Panc1 (cell line): ENCODE data around the gene GNAZ. TPM values are rescaled to one million over a fixed set of nuclear protein-coding genes. Genes with fewer than 3 reads are reported as not detected.
"Not testable (repeated sequence)": the region's sequence is repeated elsewhere in the genome, so short reads cannot be mapped to it uniquely, and the experiment has no call there.

Source experiments
- ATAC-seq: fragments of 200-7000 bp; cut with Tn5 transposase; 2 replicates; pipeline ENCODE4 v1.9.1; 2020; ENCODE audit warnings: mild to moderate bottlenecking, moderate library complexity
- BruUV-seq: library from RNA; stranded (reverse); fragments of 400-500 nt; replicated peaks from 2 replicates; lab custom pipeline; 2021; lab: Mats Ljungman, UMichigan
- CTCF ChIA-PET: fragments of 300-600 bp; sonication (Branson Sonifier 250); formaldehyde crosslinking; loops from one replicate; lab custom pipeline; 2022; ENCODE audit warnings: antibody characterized with exemption; lab: Charles Lee
- POLR2A ChIA-PET: fragments of 300-600 bp; sonication (Branson Sonifier 250); formaldehyde crosslinking; loops from one replicate; lab custom pipeline; 2022; ENCODE audit warnings: antibody characterized with exemption; lab: Charles Lee
- DNase-seq: peaks from one replicate; pipeline ENCODE4 v3.0.0-alpha.2; 2010; ENCODE audit warnings: low read depth, low spot score
- H3K27ac ChIP-seq: 2 replicates; pipeline ENCODE4 v1.5.1; 2011; ENCODE audit warnings: mild to moderate bottlenecking, low read length, inconsistent platforms
- H3K27me3 ChIP-seq: fragments of 200-500 bp; sonication (Bioruptor generic); 2 replicates; pipeline ENCODE4 v1.6.0; 2014; ENCODE audit warnings: low read length, inconsistent platforms; ENCODE audit not compliant: control insufficient read depth, insufficient read depth
- H3K36me3 ChIP-seq: fragments of 200-500 bp; sonication (Bioruptor generic); 2 replicates; pipeline ENCODE4 v1.5.1; 2014; ENCODE audit warnings: inconsistent platforms, mild to moderate bottlenecking, low read length, moderate library complexity; ENCODE audit not compliant: control insufficient read depth, insufficient read depth
- H3K4me1 ChIP-seq: 2 replicates; pipeline ENCODE4 v1.5.1; 2011; ENCODE audit warnings: inconsistent platforms, mild to moderate bottlenecking, low read length, moderate library complexity; ENCODE audit not compliant: control insufficient read depth, insufficient read depth
- H3K4me3 ChIP-seq, 2 experiments: 2 replicates each; pipeline ENCODE4 v1.5.1; 2011 to 2012; ENCODE audit warnings: low read depth in 2 of 2, low read length in 2 of 2, mild to moderate bottlenecking in 2 of 2, inconsistent platforms in 1 of 2, moderate library complexity in 1 of 2
- H3K9me3 ChIP-seq: fragments of 200-500 bp; sonication (Bioruptor generic); 2 replicates; pipeline ENCODE4 v1.5.1; 2014; ENCODE audit warnings: low read depth, mild to moderate bottlenecking, inconsistent platforms, low read length, moderate library complexity; ENCODE audit not compliant: control insufficient read depth, insufficient read depth
- POLR2AphosphoS5 ChIP-seq: IDR thresholded peaks from 2 replicates; pipeline ENCODE4 v1.6.1; 2012; ENCODE audit warnings: mild to moderate bottlenecking, low read depth, low read length, moderate library complexity
- SIN3A ChIP-seq: IDR thresholded peaks from 2 replicates; pipeline ENCODE4 v1.6.1; 2012; ENCODE audit warnings: low read depth, mild to moderate bottlenecking, low read length, moderate library complexity, borderline replicate concordance; ENCODE audit not compliant: insufficient read depth
- TCF7L2 ChIP-seq: IDR thresholded peaks from 2 replicates; pipeline ENCODE4 v1.6.1; 2011; ENCODE audit warnings: mild to moderate bottlenecking, low read depth, low read length, inconsistent platforms
- in situ Hi-C: cut with HindIII; loops from 2 replicates; pipeline ENCODE4 v1.10.0; 2016; ENCODE audit warnings: low sequenced_read_pairs, low pct_unique_long_range_greater_than_20kb
- intact Hi-C: fragments of 100-400 bp; cut with micrococcal nuclease; formaldehyde crosslinking; loops from one replicate; pipeline ENCODE4 v1.10.0; 2022; ENCODE audit not compliant: unreplicated experiment
- total RNA-seq: library from RNA; stranded (reverse); gene quantifications from one replicate; pipeline ENCODE4 v1.2.1, GENCODE V29; 2021; ENCODE audit not compliant: unreplicated experiment
- TF ChIP-seq, protein P1 (sequence below): fragments of 450-650 bp; IDR thresholded peaks from 2 replicates; pipeline ENCODE4 v1.5.1; 2017; ENCODE audit warnings: mild to moderate bottlenecking
- TF ChIP-seq, protein P2 (sequence below), 2 experiments: IDR thresholded peaks; 2 replicates each; pipeline ENCODE4 v1.6.1; 2011 to 2012; ENCODE audit warnings: low read depth in 2 of 2, control low read depth in 1 of 2, low read length in 1 of 2, mild to moderate bottlenecking in 1 of 2, moderate library complexity in 1 of 2; ENCODE audit not compliant: insufficient read depth in 1 of 2

GNAZ gene
- total RNA-seq, 1 experiment from 2014 or later: 11.9 TPM

DNA sequence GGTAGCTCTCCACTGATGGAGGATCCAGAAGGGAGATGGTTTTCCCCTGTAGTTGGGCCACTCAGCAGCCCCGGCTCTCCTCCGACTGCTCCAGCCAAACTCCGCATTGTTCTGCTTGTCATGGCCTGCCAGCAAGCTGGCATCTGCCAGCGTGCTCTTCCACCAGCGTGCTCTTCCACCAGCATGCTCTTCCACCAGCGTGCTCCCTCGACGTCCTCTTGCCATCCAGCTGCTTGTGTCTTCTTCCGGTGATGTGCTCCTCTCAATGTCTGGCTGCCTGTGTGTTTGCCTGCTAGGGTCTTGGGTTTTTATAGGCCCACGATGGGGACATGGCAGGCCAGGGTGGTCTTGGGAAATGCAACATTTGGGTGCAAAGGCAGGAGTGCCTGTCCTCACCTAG, 43.5 kb upstream of the GNAZ start (continued):
- TF ChIP-seq SIN3A: no peak

DNA sequence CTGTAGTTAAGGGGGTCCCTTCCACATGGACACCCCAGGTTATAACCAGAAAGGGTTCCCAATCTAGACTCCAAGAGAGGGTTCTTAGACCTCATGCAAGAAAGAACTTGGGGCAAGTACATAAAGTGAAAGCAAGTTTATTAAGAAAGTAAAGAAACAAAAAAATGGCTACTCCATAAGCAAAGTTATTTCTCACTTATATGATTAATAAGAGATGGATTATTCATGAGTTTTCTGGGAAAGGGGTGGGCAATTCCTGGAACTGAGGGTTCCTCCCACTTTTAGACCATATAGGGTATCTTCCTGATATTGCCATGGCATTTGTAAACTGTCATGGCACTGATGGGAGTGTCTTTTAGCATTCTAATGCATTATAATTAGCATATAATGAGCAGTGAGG, 42.5 kb upstream of the GNAZ start:
- H3K36me3 ChIP-seq, POLR2A ChIA-PET, H3K4me1 ChIP-seq, CTCF ChIA-PET, BruUV-seq, H3K27me3 ChIP-seq, in situ Hi-C loops, DNase-seq, intact Hi-C loops, ATAC-seq, H3K9me3 ChIP-seq, H3K27ac ChIP-seq, H3K4me3 ChIP-seq: not testable (repeated sequence)

DNA sequence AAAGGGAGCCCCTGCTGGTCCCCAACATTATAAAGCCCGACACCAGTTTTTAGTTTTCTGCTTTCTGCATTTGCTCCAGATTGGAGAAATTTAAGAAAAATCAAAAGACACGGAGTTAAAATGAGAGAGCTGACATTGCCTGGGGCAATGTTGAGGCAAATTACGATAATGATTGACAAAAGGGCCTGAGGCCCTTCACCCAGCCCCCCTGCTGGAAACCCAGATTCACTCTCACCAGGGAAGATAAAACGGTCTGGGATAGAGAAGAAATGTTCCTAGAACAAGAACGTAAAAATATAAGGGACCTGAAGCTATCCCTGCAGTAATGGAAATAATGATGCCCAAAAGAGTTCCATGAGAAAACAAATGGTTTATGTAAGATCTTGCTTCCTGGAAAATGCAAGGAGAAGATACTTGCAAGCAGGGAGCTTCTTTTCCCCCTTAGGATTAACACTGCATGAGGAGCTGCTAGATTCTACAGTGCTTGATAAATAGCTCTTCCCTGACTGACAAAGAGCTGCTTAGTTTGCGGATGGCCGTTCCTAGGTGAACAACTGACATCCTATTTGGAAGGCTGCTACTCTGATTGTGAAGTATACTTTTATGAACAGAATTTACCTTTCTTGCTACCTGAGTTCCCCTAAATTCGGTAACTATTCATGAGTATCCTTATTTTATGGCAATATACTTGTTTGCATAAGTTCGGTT, 40.6 kb upstream of the GNAZ start:
- TF ChIP-seq SIN3A: no peak
- no peak for TF ChIP-seq POLR2AphosphoS5
- TF ChIP-seq, protein P1, sequence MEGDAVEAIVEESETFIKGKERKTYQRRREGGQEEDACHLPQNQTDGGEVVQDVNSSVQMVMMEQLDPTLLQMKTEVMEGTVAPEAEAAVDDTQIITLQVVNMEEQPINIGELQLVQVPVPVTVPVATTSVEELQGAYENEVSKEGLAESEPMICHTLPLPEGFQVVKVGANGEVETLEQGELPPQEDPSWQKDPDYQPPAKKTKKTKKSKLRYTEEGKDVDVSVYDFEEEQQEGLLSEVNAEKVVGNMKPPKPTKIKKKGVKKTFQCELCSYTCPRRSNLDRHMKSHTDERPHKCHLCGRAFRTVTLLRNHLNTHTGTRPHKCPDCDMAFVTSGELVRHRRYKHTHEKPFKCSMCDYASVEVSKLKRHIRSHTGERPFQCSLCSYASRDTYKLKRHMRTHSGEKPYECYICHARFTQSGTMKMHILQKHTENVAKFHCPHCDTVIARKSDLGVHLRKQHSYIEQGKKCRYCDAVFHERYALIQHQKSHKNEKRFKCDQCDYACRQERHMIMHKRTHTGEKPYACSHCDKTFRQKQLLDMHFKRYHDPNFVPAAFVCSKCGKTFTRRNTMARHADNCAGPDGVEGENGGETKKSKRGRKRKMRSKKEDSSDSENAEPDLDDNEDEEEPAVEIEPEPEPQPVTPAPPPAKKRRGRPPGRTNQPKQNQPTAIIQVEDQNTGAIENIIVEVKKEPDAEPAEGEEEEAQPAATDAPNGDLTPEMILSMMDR: no peak
- no peak for TF ChIP-seq TCF7L2
- TF ChIP-seq, protein P2, sequence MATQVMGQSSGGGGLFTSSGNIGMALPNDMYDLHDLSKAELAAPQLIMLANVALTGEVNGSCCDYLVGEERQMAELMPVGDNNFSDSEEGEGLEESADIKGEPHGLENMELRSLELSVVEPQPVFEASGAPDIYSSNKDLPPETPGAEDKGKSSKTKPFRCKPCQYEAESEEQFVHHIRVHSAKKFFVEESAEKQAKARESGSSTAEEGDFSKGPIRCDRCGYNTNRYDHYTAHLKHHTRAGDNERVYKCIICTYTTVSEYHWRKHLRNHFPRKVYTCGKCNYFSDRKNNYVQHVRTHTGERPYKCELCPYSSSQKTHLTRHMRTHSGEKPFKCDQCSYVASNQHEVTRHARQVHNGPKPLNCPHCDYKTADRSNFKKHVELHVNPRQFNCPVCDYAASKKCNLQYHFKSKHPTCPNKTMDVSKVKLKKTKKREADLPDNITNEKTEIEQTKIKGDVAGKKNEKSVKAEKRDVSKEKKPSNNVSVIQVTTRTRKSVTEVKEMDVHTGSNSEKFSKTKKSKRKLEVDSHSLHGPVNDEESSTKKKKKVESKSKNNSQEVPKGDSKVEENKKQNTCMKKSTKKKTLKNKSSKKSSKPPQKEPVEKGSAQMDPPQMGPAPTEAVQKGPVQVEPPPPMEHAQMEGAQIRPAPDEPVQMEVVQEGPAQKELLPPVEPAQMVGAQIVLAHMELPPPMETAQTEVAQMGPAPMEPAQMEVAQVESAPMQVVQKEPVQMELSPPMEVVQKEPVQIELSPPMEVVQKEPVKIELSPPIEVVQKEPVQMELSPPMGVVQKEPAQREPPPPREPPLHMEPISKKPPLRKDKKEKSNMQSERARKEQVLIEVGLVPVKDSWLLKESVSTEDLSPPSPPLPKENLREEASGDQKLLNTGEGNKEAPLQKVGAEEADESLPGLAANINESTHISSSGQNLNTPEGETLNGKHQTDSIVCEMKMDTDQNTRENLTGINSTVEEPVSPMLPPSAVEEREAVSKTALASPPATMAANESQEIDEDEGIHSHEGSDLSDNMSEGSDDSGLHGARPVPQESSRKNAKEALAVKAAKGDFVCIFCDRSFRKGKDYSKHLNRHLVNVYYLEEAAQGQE (IDR thresholded peaks at IDR 0.05; ENCODE audit: insufficient read depth in 1 of 2, low read depth in 2 of 2, low read length in 1 of 2): no peak
- intact Hi-C loops (no loop called here), in situ Hi-C loops (no loop called here)
- ChIA-PET POLR2A (interaction anchor here (0.5 kb wide), 1 partner anchor 180 kb away, joined by 7 read pairs; no protein-coding TSS in a partner anchor), CTCF (no interaction called here)
- no peaks in the 10 kb centered on the region for H3K4me1 ChIP-seq
- no peaks in the 10 kb centered on the region; the same call in 1 of the 2 replicates for H3K27me3 ChIP-seq
- no peaks in the 10 kb centered on the region for H3K9me3 ChIP-seq
- DNase-seq: no peak
- no peaks in the 10 kb centered on the region for H3K36me3 ChIP-seq
- BruUV-seq: no TSS peak
- H3K4me3 ChIP-seq: no peak overlapping the region
- ATAC-seq: no peak
- H3K27ac ChIP-seq: no peak overlapping the region
